AG09319 (cell line): Measurements from ENCODE around the gene TNK2.

Experiments
- DNase-seq: peaks from one replicate; pipeline ENCODE4 v3.0.0-alpha.2; 2010; ENCODE audit warnings: low read depth; ENCODE audit errors: extremely low read depth
- TF ChIP-seq, protein P1 (sequence below): IDR thresholded peaks from 2 replicates; pipeline ENCODE4 v1.5.1; 2011; ENCODE audit warnings: low read depth, mild to moderate bottlenecking, inconsistent platforms, low read length, moderate library complexity

TNK2 gene

DNA sequence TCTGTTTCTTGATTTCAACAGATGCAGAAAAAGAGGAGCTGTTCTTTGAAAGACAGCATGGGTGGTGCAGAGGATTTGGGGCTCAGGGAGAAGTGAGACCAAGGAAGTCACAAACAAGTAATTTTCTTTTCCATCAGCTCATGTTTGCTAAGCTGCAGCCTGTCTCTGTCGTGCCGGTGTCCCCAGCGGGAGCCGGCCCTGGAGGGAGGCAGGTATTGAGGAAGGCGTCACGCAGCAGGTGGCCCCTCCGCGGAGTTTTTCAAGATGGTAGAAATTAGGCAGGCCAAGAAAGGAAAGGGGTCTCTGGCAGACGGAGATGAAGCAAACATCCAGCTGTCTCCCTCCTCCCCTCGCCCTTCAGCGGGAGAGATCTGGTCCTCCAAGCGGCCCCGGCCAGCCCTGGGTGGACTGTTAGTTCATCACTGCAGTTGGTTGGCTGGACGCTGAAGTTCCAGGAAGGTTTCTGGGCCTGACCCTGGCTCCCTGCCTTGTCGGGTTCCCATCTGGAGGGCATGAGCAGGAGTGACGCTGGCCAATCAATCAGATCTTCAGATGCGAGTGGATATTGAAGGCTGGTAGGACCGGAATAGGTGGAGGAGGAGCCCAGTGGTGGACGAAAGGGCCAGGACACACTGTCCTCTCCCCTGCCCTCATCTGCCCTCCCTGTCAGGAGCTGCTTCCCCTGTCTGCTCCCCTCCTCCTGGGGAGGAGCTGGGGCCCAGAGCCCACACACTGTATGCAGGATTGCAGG, 68.9 kb downstream of the TNK2 start:
- DNase-seq = no peak
- TF ChIP-seq, protein P1, sequence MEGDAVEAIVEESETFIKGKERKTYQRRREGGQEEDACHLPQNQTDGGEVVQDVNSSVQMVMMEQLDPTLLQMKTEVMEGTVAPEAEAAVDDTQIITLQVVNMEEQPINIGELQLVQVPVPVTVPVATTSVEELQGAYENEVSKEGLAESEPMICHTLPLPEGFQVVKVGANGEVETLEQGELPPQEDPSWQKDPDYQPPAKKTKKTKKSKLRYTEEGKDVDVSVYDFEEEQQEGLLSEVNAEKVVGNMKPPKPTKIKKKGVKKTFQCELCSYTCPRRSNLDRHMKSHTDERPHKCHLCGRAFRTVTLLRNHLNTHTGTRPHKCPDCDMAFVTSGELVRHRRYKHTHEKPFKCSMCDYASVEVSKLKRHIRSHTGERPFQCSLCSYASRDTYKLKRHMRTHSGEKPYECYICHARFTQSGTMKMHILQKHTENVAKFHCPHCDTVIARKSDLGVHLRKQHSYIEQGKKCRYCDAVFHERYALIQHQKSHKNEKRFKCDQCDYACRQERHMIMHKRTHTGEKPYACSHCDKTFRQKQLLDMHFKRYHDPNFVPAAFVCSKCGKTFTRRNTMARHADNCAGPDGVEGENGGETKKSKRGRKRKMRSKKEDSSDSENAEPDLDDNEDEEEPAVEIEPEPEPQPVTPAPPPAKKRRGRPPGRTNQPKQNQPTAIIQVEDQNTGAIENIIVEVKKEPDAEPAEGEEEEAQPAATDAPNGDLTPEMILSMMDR = no peak

DNA sequence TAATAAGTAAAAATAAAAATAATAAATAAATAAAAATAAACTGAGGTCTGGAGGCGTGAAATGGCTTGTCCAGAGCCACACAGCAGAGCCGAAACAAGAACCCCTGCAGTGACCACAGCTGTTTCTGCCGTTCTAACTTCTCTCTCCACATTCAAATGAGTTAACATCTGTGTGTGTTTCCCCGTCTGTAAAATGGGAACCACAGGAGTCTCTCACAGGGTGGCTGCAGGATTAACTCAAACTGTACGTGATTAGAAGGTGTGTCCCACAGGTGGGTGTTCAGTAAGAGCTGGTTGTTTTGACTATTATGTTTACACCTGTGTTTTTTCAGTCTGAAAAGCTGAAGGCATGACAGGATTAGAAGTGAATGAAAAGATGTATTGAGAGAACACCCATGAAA, 69.6 kb downstream of the TNK2 start:
- DNase-seq = no peak
- TF ChIP-seq, protein P1 = no peak

DNA sequence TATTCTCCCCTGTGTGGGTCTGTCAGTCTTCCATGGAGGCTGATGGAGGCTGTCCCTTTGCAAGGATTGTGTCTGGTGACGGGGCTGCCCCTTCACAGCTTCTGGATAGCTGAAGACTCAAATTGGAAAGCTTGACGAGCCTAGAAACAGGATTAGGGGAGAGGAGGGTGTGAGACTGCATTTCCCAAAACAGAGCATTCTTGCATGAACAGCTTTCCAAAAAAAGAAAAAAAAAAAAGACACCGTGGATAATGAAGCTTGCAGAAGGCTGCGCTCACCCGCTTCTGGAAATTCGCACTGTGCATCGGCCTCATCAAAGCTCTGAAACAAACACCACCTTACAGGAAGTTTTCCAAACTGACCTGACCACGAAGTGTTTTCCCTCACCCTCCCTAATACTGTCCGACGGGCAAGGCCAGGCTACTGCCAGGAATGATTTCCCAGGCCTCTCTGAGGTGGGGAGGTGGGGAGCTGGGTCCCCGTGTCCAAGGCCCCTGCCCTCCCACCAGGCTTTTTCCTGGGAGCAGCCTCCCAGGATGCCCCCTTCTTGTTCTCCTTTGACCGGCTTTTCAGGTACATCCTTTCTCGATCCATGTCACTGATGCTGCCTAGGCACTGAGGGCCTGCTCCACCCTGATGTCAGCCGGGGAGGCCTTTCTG, 71.7 kb downstream of the TNK2 start:
- TF ChIP-seq, protein P1 = no peak

DNA sequence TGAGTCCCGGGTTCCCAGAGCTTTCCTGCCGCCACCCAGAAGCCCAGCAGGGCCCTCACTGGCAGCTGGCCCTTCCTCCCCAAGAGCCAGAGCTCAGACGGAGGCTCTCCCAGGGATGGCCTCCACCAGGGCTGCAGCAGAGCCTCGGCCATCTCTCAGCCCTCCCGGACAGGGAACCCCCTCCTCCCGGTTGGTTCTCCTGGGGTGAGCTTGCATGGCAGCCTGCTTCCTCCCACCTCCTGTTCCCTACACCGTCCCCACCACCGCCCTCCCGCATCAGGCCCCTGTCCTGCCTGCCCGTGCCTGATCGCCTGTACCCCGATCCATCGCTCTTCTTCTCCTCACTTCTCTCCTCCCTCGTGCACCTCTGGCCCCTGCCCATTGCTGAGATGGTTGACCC, 72.6 kb downstream of the TNK2 start:
- TF ChIP-seq, protein P1 = no peak
- no peak for DNase-seq

More for the DNA sequence above, 71.7 kb downstream of the TNK2 start:
- DNase-seq = no peak

DNA sequence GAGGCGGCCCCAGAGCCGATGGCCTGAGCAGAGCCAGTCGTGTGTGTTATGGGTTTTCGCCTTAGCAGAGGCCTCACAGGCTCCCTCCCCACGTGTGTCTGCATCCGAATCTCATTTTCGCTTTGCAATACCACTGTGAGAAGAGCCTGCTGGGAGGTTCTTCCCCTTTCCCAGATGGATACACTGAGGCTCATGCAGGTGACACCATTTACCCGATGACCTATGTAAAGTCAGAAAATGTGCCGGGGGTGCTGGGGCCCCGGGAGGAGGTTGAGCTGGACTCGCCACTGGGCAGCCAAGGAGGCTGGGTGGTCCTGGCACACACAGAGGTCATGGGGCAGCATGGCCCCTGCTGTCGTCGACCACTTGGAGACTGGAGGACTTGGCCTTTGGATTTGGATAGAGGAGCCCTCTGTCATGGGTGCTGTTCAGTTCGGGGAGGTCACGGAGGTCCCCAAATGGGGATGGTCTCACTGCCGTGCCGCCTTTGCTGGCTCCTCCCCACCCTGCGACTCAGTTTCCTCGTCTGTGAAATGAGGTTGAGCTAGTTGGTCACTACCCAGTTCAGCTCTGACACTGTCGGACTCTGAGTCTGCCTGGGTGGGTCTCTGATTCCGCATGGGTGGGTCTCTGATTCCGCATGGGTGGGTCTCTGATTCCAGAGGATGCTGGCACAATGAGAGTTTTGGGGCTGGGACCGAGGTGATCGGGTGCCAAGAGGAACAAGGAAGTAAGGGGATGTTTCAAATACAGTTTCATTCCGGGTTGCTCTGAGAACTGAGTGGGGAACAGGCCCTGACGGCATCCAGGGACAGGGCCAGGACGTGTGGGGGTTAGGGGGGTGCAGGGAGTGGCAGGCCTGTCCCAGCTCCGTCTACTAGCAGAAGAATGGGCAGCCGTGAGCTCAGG, 73.4 kb downstream of the TNK2 start:
- DNase-seq = no peak
- TF ChIP-seq, protein P1 = no peak

DNA sequence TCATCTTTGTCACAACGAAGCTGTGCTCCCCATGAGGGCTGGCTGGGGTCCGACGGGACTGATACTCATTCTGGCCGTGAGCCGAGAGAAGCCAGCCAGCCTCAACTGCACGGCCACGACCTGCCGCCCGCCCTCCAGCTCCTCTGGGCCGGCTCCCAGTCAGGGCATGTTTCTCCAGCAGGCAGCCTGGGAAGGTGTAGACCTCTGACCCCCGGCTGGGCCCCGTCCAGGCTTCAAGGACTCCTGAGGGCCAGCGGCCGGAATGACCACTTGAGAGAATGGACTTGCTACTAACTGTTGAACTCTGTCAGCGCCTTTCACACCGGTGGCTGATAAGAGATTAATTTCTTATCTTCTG, 78.5 kb downstream of the TNK2 start:
- TF ChIP-seq, protein P1 = no peak
- DNase-seq = no peak
